SKM-1 treated with dmso at 0.1 percent for 144 hours (cell line): Measurements from ENCODE around the gene TCTN2.

Experiments
- DNase-seq: peaks from one replicate; lab custom pipeline; 2025; ENCODE audit not compliant: unreplicated experiment; lab: John Stamatoyannopoulos, UW

Gene TCTN2

GRCh38 chr12:123683964-123684363, 13.1 kb downstream of the TCTN2 start:
- DNase-seq, result no peak

- DNase-seq, result no peak
Measured at GRCh38 chr12:123686636-123687190, 15.8 kb downstream of the TCTN2 start.

GRCh38 chr12:123690191-123690840, 19.4 kb downstream of the TCTN2 start:
- DNase-seq, result no peak

GRCh38 chr12:123696207-123696606, 25.3 kb downstream of the TCTN2 start:
- no peak for DNase-seq

- DNase-seq, result no peak
Measured at GRCh38 chr12:123696646-123697045, 25.7 kb downstream of the TCTN2 start.

- no peak for DNase-seq
Measured at GRCh38 chr12:123705935-123706334, 35.0 kb downstream of the TCTN2 start.

- DNase-seq, result no peak
Measured at GRCh38 chr12:123707466-123707865, 36.6 kb downstream of the TCTN2 start.

- no peak for DNase-seq
Measured at GRCh38 chr12:123712780-123713319, 41.9 kb downstream of the TCTN2 start.

GRCh38 chr12:123713398-123713797, 42.5 kb downstream of the TCTN2 start:
- DNase-seq, result no peak

GRCh38 chr12:123713823-123714585, 43.1 kb downstream of the TCTN2 start:
- no peak for DNase-seq

GRCh38 chr12:123715195-123715594, 44.3 kb downstream of the TCTN2 start:
- no peak for DNase-seq

GRCh38 chr12:123717350-123717749, 46.4 kb downstream of the TCTN2 start:
- no peak for DNase-seq

GRCh38 chr12:123720141-123720814, 49.4 kb downstream of the TCTN2 start:
- no peak for DNase-seq

GRCh38 chr12:123721245-123721644, 50.3 kb downstream of the TCTN2 start:
- DNase-seq, result no peak

GRCh38 chr12:123723011-123723410, 52.1 kb downstream of the TCTN2 start:
- no peak for DNase-seq

GRCh38 chr12:123723765-123724164, 52.9 kb downstream of the TCTN2 start:
- no peak for DNase-seq

GRCh38 chr12:123726244-123726643, 55.3 kb downstream of the TCTN2 start:
- DNase-seq, result no peak

- no peak for DNase-seq
Measured at GRCh38 chr12:123726962-123727361, 56.0 kb downstream of the TCTN2 start.

- no peak for DNase-seq
Measured at GRCh38 chr12:123727878-123728277, 57.0 kb downstream of the TCTN2 start.

GRCh38 chr12:123731596-123731995, 60.7 kb downstream of the TCTN2 start:
- DNase-seq, result no peak

GRCh38 chr12:123732251-123732650, 61.3 kb downstream of the TCTN2 start:
- no peak for DNase-seq
